GM13977 (cell line): ENCODE data around the gene TRANK1.

ENCODE experiments used
- DNase-seq: peaks from one replicate; pipeline ENCODE4 v3.0.0; 2012; ENCODE audit warnings: low spot score
- CTCF ChIP-seq: IDR thresholded peaks from 2 replicates; pipeline ENCODE4 v1.5.1; 2012; ENCODE audit warnings: mild to moderate bottlenecking, control low read depth; ENCODE audit not compliant: insufficient read depth; ENCODE audit errors: extremely low read depth, missing control alignments
- in situ Hi-C: fragments of 300-500 bp; cut with MboI; formaldehyde crosslinking; loops from one replicate; pipeline ENCODE4 v1.12.0; 2022; ENCODE audit warnings: low sequenced_read_pairs, low pct_unique_long_range_greater_than_20kb, mixed read lengths, inconsistent platforms; ENCODE audit not compliant: unreplicated experiment

The TRANK1 gene

DNA sequence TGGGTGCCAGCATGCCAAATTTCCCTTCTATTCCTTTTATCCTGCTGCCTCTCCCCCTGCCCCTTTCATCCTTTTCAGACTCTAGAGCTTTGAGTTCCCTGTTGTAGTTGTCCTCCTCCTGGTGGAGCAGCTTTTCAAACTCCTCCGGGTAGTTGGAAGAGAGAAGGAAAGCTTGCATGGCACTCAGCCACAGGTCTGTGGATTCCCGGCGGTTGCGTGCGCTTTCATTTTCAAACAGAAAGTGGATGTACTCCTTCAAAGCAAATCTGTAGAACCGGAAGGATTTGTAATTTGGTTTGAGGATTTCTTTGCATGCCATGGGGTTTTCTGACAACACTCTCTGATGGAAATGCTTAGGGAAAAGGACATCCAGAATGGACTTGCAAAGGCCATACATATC, 112.4 kb downstream of the TRANK1 start:
- in situ Hi-C loops, result no loop called here
- no peak for DNase-seq
- TF ChIP-seq CTCF, result no peak

GRCh38 chr3:36827133-36827532, 117.7 kb downstream of the TRANK1 start:
- TF ChIP-seq CTCF, result no peak
- in situ Hi-C loops, result no loop called here
- no peak for DNase-seq

DNA sequence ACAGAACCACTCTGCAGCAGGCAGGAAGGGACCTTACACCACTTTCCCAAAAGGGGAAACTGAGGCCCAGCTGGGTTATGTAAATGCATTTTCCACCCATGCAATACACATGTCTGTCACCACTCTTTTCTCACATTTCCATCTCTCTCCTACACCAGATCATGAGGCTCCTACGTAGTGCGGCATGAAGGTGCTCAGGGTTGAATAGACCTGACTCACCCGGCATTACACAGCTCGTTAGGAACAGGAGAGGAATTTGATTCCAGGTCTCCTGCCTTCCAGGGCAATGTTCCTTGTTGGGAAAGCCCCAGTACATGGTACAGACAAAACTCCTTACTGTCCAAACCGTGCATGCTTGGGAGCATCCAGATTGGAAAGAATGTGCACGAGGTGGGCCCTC, 118.6 kb downstream of the TRANK1 start:
- DNase-seq, result no peak
- no peak for TF ChIP-seq CTCF
- in situ Hi-C loops, result no loop called here

DNA sequence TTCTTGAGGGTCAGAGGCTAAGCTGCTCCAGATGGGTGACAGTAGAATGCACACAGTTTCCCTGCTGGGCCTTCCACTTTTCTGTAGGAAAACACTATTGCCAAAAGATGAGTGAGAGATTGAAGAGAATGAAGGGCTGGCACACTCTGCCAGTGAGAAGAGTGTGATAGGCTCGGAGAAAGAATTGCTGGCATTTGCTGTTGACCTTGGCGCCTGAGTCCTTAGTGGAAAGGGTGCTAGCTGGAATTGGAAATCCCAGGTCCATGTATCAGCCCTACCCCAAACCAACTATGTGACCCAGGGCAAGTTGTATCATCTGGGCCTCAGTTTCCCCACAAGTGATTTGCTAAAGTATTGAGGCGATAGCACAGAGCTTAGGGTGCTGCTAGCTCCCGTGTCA, 120.4 kb downstream of the TRANK1 start:
- TF ChIP-seq CTCF, result no peak
- in situ Hi-C loops, result no loop called here
- no peak for DNase-seq

DNA sequence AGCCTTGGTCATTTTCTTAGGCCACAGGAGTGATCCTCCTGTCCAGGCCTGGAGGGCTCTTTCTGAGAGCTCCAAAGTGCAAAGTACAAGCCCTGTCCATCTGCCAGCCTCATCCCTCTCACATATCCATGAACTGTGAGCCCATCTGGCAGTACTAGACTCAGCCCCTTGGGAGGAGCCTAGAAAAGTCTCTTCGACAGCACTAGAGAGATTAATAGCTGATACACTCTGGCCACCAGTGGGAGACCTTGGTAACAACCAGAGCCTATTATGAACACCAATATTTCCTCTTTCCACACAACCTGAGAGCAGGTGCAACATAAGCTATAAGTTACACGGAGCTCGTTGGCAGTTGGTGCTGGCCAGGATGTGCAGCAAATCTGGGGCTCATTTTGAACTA, 121.0 kb downstream of the TRANK1 start:
- in situ Hi-C loops, result no loop called here
- no peak for DNase-seq
- TF ChIP-seq CTCF, result no peak

DNA sequence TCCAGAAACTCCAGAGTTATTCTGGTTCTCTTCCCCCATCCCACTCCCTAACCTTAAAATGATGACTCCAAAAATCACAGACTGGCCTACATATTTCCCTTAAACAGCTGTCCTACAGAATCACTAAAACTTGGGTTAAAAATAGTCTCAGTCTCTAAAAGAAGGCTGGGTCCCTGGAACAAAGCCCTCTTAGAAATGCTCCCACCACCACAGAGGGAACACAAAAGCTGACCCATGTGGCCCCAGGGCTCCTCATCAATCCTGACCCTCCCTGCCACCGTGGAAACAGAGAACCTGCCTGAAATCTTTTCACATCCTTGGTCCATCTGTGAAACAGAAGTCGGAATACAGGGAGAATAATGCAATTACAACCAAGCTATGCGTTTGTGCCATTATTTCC, 124.8 kb downstream of the TRANK1 start:
- no peak for TF ChIP-seq CTCF
- in situ Hi-C loops, result no loop called here
- no peak for DNase-seq
